DOHH2 (cell line): ENCODE measurements around the gene ESRRA.

Source experiments
- CTCF ChIP-seq: fragments of 200-600 bp; sonication (generic); IDR thresholded peaks from one replicate; pipeline ENCODE4 v1.5.1; 2014; ENCODE audit warnings: antibody characterized with exemption, mild to moderate bottlenecking, low read depth, low read length; ENCODE audit not compliant: poor library complexity, severe bottlenecking
- EZH2phosphoT487 ChIP-seq: fragments of 200-600 bp; sonication (generic); IDR thresholded peaks from 2 replicates; pipeline ENCODE4 v1.6.1; 2017; ENCODE audit warnings: borderline replicate concordance, mild to moderate bottlenecking, antibody characterized with exemption, low read length, moderate library complexity, mixed read lengths

DNA sequence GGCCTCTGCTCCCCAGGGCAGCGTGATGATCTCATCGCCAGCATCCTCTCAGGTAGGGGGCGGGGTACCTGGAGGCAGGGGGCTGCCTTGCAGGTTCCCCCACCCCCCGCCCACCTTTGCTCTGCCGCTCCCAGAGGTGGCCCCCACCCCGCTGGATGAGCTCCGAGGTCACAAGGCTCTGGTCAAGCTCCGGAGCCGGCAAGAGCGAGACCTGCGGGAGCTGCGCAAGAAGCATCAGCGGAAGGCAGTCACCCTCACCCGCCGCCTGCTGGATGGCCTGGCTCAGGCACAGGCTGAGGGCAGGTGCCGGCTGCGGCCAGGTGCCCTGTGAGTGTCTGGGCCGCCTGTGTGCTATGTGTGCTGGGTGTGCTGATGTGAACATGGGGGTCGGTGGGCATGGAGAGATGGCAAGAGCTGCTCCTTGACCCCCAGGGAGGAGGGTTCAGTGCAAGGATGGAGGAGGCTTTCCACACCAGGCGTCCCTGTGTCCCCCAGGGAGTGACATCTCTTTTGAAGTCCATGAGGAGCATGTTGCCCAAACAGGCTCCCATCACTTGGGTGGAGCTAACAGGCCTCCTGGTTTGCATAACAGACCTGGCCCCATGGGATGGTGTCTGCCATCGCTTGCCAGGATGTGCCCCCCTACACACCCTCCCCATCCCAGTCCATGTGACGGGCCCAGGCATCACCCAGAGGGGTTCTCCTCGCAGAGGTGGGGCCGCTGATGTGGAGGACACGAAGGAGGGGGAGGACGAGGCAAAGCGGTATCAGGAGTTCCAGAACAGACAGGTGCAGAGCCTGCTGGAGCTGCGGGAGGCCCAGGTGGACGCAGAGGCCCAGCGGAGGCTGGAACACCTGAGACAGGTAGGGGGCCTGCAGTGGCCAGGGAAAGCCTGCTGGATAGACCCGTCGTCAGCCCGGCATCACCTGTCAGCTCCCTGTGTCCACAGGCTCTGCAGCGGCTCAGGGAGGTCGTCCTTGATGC is 39.9 kb upstream of the ESRRA start:
- TF ChIP-seq CTCF (no peak), EZH2phosphoT487 (no peak)
